Gastroesophageal sphincter (tissue), 4 donors: ENCODE results near the gene NPHP4. TPM values are rescaled to one million over a fixed set of nuclear protein-coding genes. Genes with fewer than 3 reads are reported as not detected.

Source experiments
- ATAC-seq: fragments of 150-250 bp; one replicate; pipeline ENCODE4 v1.9.1; 2016; ENCODE audit warnings: mild to moderate bottlenecking, moderate library complexity
- H3K27ac ChIP-seq, 4 donors: fragments of 200-600 bp; sonication (generic) in 3 of 4; 1 replicate in 3 of 4; 2 replicates in 1 of 4; pipeline ENCODE4 v1.5.1; 2016 to 2019
- H3K27me3 ChIP-seq: fragments of 200-600 bp; sonication (generic); one replicate; pipeline ENCODE4 v1.5.1; 2019
- H3K36me3 ChIP-seq, 2 donors: fragments of 200-600 bp; sonication (generic); one replicate each; pipeline ENCODE4 v1.5.1; 2019; ENCODE audit warnings: control low read depth in 1 of 2
- H3K4me1 ChIP-seq, 3 donors: fragments of 200-600 bp; sonication (generic); 1 replicate in 2 of 3; 2 replicates in 1 of 3; pipeline ENCODE4 v1.5.1; 2016 to 2019; ENCODE audit warnings: control low read depth in 2 of 3
- H3K4me3 ChIP-seq, 2 donors: fragments of 200-600 bp; sonication (generic); one replicate each; pipeline ENCODE4 v1.5.1; 2019; ENCODE audit warnings: mild to moderate bottlenecking in 1 of 2, moderate library complexity in 1 of 2
- H3K9me3 ChIP-seq, 3 donors: fragments of 200-600 bp; sonication (generic); one replicate each; pipeline ENCODE4 v1.5.1; 2017 to 2019; ENCODE audit warnings: control low read depth in 2 of 3
- CTCF ChIP-seq, 4 experiments: fragments of 200-600 bp in 2 of 4; fragments of 450-650 bp in 2 of 4; sonication (generic) in 1 of 4; IDR thresholded peaks; one replicate each; pipeline ENCODE4 v1.5.1; 2017 to 2019; ENCODE audit warnings: antibody characterized with exemption in 4 of 4, mild to moderate bottlenecking in 2 of 4, moderate library complexity in 2 of 4
- EP300 ChIP-seq: sonication (generic); formaldehyde crosslinking; IDR thresholded peaks from one replicate; pipeline ENCODE4 v1.6.1; 2017; ENCODE audit warnings: antibody characterized with exemption, mild to moderate bottlenecking
- POLR2A ChIP-seq, 2 donors: fragments of 450-650 bp; IDR thresholded peaks; one replicate each; pipeline ENCODE4 v1.6.1; 2017; ENCODE audit warnings: antibody characterized with exemption in 2 of 2, mild to moderate bottlenecking in 2 of 2, moderate library complexity in 1 of 2
- POLR2AphosphoS5 ChIP-seq: sonication (generic); formaldehyde crosslinking; IDR thresholded peaks from one replicate; pipeline ENCODE4 v1.6.1; 2017; ENCODE audit warnings: antibody characterized with exemption
- WGBS, 2 donors: methylation state at CpG; one replicate each; pipeline ENCODE4 v1.1.5; 2018; ENCODE audit warnings: low coverage in 1 of 2; 5-methylcytosine and 5-hydroxymethylcytosine counted together
- total RNA-seq, 4 donors: library from RNA; depleted of rRNA; stranded (reverse); fragments of >200 nt; gene quantifications; one replicate each; pipeline ENCODE4 v1.1.0, GENCODE V29; 2016

Gene NPHP4
- total RNA-seq, 4 donors from 2014 or later, result 5.7 to 9.7 (median 6.2) TPM

DNA sequence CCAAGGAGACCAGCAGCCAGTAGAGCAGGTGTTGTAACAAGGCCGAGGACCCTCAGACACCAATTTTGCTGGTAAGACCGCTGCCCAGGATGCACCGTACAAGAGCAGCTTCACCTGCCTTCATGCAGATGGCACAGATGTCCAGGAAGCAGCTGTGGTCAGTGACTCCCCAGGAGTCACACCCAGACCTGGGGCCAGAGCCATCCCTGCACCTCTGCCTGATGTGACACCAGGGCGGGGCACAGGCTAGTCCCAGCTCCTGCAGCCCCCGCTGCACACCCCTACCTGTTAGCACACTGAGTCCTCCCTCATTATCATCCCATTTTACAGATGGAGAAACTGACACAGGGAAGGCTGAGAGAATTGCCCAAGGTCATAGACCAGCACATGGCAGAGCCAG, 37.1 kb upstream of the NPHP4 start:
- H3K4me3 ChIP-seq, result no peak overlapping the region
- no peak for TF ChIP-seq POLR2AphosphoS5
- TF ChIP-seq POLR2A (IDR thresholded peaks at IDR 0.05), result no peak
- TF ChIP-seq CTCF (IDR thresholded peaks at IDR 0.05), result no peak
- TF ChIP-seq EP300, result no peak
- H3K27me3 ChIP-seq, result peaks cover 49% of the 10 kb centered on the region
- no peaks in the 10 kb centered on the region for H3K36me3 ChIP-seq
- no peak for ATAC-seq
- H3K27ac ChIP-seq, result no peak overlapping the region
- H3K4me1 ChIP-seq, result peaks cover 0 to 8% (median 0%) of the 10 kb centered on the region in 3 donors
- no peaks in the 10 kb centered on the region for H3K9me3 ChIP-seq
- WGBS, 2 donors, result 92 to 100% methylated on average over 2 to 3 of the region's 5 CpGs

DNA sequence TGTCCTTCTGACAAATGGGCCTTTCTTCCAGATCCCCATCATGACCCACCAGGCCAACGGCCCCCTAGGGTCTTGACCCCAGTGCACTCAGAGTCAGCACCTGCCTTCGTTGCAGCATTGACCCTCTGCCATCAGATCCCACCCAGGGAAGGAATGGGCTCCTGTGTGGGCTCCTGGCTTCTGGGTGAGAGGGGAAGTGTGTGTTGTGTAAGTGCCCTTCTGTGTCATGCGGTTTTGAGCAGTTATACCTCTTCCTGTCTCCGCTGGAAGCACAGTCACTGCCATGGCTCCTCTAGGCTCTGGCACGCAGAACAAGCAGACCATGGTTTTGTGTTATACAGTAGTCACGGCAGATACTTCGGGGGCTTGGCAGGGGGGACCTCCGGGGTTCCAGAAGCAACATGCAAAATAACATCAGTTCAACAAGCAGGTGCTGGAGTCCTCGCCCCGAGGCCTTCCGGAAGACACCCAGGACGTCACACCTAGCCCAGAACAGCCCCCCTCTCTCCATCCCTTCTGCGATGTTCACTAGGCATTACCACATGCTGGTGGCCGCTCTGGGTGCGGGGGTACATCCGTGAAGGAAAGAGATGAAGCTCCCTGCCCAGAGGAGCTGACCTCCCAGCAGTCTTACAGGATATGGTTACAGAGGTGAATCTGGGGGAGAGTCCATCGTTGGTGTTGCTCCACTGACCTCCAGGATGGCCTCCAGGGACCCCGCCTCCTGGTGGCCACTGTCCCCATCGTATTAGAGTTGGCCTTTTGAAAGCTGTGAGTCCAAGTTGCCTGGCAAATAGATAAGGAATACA, 36.0 kb upstream of the NPHP4 start:
- peaks cover 38% of the 10 kb centered on the region for H3K27me3 ChIP-seq
- no peaks in the 10 kb centered on the region for H3K36me3 ChIP-seq
- peak overlapping the region in 1 of 4 donors; percentile 29 for H3K27ac ChIP-seq
- peaks cover 0 to 8% (median 0%) of the 10 kb centered on the region in 3 donors for H3K4me1 ChIP-seq
- no peaks in the 10 kb centered on the region for H3K9me3 ChIP-seq
- WGBS, 2 donors, result 80 to 93% methylated on average over 1 to 3 of the region's 19 CpGs
- ATAC-seq, result peak; percentile 65
- H3K4me3 ChIP-seq, result no peak overlapping the region
- TF ChIP-seq POLR2AphosphoS5 (no peak), POLR2A (IDR thresholded peaks at IDR 0.05) (no peak), CTCF (IDR thresholded peaks at IDR 0.05) (no peak), EP300 (no peak)

DNA sequence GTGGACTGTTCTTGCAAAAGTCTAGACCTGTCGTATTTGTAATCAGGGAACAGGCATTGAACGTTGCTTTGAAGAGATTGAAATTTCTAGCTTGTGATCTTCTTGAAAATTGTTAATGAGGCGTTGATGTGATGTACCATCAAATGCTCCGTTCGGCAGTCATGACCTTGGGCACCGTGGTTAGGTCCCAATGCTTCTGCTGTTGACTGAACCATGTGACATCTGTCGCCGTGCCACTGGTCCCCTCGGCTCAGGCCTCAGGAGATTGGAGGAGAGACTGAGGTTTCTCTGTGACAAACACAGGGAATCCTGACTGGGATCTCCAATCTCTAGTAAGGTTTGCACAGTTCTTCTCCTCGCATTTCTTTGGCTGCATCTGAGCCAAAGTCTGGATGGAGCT, 35.4 kb upstream of the NPHP4 start:
- peak overlapping the region in 1 of 2 donors; percentile 26 for H3K4me3 ChIP-seq

DNA sequence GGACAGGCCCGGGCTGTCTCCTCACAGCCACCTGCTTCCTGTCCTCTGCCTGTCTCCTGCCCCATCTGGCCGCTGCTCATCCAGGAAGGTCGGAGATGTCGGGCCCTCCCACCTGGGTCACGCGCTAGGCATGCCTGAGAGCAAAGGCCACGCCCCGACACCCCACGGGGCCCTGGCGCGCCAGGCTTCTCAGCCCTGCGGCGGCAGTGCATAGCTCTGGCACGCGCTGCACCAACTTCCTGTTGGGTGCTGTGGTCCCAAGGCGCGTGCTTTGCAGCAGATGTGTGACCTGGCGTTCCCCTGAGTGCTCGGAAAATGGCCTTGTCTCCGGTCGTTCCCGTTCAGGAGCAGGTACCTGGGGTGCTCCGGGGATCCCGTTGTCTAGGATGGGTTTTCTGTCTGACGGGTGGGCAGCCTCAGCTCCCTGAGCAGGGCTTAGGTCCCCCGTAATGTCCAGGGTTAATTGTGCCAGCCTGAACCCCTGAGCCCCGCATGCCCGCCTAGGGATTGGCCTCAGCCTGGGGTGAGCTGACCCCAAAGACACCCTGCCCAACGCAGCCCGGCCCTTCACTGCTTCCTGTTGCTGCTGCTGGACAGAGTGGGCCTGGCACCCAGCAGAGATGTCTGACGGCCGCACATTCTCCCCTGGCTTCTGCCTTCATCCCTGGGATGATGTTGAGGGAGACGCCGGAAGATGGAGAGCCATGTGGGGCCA, 34.0 kb upstream of the NPHP4 start:
- no peaks in the 10 kb centered on the region for H3K36me3 ChIP-seq
- H3K4me3 ChIP-seq, result peak overlapping the region in 1 of 2 donors; percentile 26
- peaks cover 27% of the 10 kb centered on the region for H3K27me3 ChIP-seq
- peak; percentile 61 for ATAC-seq
- 28% methylated on average over 12 of the region's 34 CpGs; no CpG with 5 or more reads in 1 of the 2 donors for WGBS, 2 donors
- H3K4me1 ChIP-seq, result peaks cover 0 to 8% (median 0%) of the 10 kb centered on the region in 3 donors
- H3K27ac ChIP-seq, result peak overlapping the region in 2 of 4 donors; percentile 10 to 33
- TF ChIP-seq CTCF (IDR thresholded peaks at IDR 0.05) (no peak), POLR2AphosphoS5 (no peak), POLR2A (IDR thresholded peaks at IDR 0.05) (peak in 1 of 2 donors; percentile 18)
- H3K9me3 ChIP-seq, result no peaks in the 10 kb centered on the region

More for the DNA sequence above, 35.4 kb upstream of the NPHP4 start:
- Histone ChIP-seq H3K27ac (peak overlapping the region in 1 of 4 donors; percentile 29), H3K9me3 (no peaks in the 10 kb centered on the region), H3K27me3 (peaks cover 31% of the 10 kb centered on the region), H3K4me1 (peaks cover 0 to 8% (median 0%) of the 10 kb centered on the region in 3 donors), H3K36me3 (no peaks in the 10 kb centered on the region)
- TF ChIP-seq CTCF (IDR thresholded peaks at IDR 0.05), result no peak
- no peak for TF ChIP-seq EP300
- TF ChIP-seq POLR2A (IDR thresholded peaks at IDR 0.05), result no peak
- no peak for TF ChIP-seq POLR2AphosphoS5
- no peak for ATAC-seq
- WGBS, 2 donors, result 69 to 82% methylated on average over 6 to 9 of the region's 10 CpGs
